Stimulated activated CD4-positive, alpha-beta T cell treated with anti-CD3 and anti-CD28 coated beads, Interleukin-4, amount 100 ng/mL, for 4 hours (primary cell): ENCODE results near the gene PPARA.
"Not testable (repeated sequence)": the region's sequence is repeated elsewhere in the genome, so short reads cannot be mapped to it uniquely, and the experiment has no call there.

Experiments
- DNase-seq, 2 experiments: peaks; one replicate each; pipeline ENCODE4 v3.0.0-alpha.2; 2020

Gene PPARA

DNA sequence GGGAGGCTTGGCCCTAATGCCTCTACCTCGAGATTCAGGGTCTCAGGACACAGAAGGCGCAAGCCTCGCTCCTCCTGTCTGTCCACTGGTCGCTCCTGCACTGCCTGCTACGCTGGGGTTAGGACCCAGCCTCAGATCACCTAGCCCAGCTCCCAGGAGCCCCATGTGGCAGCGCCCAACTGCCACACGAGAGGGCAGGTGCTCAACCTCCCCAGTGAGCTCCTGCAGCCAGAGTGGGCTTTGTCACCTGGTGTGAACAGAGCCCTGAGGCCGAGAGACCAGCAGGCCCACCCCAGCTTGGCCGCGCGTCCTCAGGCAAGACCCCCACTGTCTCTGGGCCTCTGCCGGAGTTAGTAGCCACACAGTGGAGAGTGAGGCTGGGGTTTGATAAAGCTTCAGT is 21.7 kb upstream of the PPARA start:
- DNase-seq, result no peak

DNA sequence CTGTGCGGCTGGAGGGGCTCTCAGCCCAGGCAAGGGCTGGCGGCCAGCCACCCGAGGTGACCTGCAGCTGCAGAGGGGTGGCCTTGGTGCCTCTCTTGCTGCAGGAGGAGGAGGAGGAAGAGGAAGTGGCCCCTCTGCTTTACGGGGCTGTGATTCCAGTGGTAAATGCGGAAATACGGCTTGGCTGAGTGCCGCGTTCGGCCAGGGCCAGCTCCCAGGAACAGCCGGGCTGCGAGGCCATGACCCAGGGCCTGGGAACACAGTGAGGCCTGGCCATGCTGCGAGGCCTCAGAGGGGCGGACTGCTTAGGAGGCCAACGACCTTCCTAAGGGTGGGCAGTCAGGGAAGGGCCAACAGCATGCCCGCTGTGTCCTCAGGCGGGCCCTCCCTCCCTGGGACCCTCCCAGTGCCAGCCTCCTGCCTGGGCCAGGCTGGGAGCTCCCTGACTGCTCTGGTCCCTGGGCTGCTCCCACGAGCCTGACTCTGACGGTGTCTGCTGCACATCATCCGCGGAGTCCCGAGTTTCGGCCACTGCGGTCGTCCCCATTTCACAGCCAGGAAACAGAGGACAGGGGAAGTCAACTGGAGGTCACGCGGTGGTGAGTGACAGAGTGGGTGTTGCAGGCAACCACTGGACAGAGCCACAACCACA is 20.8 kb upstream of the PPARA start:
- no peak for DNase-seq

DNA sequence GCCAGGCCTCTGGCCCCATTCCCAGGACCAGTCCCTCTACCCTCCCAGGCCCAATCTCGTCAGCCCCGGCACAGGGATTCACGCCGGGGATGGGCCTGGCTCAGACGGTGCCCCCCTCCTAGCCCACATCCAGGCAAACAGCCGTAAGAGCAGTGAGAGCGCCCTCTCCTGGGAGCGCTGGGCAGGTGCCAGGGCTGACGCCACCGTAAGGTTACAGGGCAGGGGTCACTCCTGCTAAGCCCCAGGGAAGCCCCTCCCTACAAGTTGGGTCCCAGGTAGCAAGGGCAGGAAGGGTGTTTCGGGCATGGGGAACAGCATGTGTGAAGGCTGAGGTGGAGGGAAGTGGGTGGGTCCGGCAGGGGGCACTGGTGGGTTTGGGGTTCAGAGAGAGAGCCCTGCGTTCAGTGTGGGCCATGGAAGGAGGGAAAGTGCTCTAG is 19.2 kb upstream of the PPARA start:
- DNase-seq, result no peak

DNA sequence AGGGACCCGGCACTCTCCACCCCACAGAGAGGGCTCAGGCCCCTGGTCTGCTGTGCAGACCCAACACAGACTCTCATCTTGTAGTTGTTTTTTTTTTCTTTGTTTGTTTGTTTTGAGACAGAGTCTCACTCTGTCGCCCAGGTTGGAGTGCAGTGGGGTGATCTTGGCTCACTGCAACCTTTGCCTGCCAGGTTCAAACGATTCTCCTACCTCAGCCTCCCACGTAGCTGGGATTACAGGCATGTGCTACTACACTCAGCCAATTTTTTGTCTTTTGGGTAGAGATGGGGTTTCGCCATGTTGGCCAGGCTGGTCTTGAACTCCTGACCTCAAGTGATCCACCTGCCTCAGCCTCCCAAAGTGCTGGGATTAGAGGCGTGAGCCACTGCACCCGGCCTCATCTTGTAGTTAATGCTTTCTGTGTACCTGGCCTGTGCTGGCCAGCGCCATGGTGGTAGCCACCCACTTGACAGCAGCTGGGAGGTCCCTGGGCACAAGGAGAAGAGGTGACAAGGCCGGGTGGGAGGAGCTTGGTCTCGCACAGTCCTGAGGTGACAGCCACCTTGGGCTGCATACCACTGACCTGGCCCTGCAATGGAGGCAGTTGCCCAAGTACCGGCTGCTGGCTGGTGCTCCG is 18.0 kb upstream of the PPARA start:
- DNase-seq, result not testable (repeated sequence)

DNA sequence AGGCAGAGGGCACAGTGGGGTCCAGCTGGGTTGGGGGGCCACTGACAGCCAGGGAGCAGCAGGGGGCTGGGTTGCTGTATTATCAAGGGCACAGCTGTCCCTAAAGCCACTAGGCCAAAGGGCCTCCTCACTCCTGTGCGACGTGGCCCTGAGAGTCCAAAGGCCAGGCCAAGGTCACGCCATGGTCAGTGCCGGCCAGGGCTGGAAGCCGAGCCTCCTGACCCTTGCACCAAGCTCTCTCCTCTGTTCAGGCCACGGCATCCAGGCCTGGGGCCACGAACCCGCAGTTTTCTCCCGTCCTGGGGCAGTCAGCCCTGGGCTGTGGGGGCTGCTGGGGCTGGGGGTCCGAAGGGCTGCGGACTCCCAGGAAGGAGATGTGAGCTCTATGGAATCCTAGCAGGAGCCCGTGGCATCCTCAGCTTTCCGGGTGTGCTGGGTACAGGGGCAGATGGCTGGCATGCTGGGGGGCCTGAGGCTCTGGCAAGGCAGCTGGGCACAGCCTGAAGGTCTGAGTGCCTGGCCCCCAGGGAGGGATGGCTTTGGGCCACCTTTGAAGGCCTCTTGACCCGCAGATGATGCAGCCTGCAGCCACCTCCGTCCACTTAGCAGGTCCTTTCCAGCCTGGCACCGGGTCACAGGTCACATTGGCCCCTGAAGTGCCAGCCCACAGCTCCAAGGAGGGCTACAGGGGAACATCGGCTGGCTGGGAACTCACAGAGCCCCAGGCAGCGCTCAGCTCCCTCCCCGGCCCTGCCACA is 17.3 kb upstream of the PPARA start:
- DNase-seq, result no peak

DNA sequence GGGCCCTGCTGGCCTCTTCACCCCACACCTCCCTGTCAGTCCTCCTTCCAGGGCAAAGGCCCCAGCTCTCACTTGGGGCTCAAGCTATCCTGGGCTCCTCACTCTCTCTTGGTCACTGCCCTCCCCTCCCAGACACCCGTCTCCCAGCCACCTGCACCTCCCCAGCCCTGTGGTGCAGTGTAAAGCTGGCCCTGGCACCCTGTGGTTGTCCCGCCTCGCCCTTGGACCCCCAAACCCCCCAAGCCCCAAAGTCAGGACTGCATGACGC is 16.8 kb upstream of the PPARA start:
- DNase-seq, result no peak

DNA sequence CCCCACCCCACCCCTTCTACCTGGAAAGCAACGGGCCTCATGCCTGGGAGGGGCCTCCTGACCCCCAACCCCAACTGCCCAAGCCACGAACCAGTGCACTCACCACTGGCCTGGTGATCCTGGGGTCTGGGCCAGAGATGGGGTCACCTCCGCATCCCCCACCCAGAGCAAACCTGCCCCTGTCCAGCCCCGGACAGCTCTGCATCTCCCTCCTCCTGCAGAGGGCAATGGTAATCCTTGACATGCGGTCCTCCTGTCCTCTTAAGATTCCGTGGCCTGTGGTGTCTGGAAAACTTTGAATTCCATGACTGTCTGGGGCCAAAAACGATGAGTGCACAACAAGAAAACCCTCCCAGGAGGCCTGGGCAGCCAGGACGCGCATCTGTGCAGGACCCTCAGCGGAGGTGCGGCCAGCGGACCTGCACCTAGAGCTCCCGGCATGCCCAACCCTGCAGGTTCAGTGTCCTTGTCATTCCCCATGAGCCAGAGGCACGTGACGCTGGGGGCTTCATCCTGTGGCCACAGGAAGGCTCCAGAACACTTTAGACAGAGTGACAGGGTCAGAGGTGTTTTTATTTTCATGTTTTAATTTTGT is 16.1 kb upstream of the PPARA start:
- no peak for DNase-seq

DNA sequence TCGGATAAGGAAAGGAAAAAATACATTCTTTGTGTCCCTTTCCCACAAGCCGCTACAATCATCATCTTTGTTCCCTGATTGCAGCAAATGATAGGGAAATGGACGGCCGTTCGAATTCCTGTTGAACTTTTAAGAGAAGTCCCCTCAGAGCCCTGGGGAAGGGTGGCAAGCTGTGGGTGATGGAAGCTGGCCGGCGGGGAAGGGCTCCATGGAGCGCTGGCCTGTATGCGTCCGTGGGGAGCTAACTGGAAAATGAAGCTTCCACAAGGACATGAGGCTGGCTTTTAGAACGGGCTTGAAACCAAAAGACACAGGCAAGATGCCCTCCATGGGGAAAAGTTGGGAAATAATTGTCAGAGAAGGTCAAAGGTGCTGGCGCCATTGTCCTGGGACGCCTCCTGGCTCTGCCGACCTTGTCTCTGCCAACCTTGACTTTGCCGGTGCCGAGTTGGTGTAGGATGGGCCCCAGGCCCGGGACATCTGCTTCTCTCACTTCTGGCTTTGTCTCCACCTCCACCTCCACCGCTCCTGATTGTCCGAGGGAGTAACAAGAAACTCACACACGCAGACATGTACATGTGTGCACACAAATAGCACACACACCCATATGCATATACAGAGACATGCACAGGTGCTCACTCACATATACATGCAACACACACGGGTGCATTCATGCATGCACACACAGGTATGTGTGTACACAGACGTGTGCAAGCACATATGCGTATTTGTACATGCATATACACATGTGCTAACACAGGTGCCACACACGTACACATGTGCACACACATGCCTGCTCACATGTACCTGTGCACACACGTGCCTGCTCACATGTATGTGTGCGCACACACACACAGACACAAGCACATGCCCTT is 14.5 kb upstream of the PPARA start:
- DNase-seq, result no peak

DNA sequence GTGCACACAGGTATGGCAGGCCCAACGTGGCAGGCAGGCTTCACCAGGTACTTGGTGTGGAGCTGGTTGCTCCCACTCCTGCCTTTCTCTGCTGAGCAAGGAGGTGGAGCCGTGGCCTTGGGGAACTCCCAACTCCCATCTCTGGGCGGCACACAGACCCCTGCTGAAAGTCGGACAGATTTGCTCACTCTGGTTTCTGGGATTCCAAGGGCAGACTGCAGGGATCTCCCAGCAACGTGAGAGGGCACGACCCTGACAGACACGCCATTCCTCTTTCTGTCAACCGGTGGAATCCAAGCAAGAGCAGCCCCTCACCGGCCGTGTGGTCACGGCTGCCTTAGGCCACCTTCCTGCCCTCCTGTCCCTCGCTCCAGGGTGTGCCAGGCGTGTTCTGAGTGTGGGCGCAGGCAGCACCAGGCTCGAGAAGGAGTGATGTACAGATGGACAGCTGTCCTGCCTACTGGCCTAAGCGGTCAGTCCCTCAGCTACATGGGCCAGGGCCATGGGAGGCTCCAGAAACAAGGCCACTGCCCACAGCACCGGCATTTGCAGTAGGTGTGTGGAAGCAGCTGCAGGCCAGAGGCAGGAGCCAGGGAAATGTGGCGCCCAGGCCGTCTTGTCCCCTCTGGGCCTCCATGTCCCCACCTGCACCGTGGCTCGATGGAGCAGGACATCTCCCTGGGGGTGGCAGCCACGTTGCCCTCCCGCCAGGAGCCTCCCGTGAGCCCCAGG is 13.7 kb upstream of the PPARA start:
- no peak for DNase-seq

DNA sequence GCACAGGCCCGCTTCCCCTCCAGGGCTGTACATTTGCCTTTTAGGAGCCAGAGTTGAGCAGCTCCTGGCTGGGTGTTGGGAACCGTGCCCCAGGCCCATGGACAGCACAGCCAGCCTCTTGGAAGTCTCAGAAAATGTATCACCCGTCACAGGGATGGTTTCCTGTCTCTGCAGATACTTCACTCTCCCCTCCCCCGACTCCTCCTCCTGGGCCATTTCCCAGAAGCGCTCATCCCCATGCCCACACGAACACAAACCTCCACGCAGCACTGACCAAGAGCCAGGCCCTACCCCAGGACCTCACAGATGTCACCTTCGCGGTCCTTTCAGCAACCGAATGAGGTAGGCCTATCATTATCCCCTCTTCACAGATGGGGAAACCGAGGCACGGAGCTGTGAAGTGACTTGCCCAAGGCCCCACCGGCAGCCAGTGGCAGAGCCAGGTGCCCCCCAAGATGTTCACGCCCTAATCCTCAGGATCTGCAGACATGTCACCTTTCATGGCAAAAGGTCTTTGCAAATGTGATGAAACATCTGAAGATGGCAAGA is 13.0 kb upstream of the PPARA start:
- no peak for DNase-seq

DNA sequence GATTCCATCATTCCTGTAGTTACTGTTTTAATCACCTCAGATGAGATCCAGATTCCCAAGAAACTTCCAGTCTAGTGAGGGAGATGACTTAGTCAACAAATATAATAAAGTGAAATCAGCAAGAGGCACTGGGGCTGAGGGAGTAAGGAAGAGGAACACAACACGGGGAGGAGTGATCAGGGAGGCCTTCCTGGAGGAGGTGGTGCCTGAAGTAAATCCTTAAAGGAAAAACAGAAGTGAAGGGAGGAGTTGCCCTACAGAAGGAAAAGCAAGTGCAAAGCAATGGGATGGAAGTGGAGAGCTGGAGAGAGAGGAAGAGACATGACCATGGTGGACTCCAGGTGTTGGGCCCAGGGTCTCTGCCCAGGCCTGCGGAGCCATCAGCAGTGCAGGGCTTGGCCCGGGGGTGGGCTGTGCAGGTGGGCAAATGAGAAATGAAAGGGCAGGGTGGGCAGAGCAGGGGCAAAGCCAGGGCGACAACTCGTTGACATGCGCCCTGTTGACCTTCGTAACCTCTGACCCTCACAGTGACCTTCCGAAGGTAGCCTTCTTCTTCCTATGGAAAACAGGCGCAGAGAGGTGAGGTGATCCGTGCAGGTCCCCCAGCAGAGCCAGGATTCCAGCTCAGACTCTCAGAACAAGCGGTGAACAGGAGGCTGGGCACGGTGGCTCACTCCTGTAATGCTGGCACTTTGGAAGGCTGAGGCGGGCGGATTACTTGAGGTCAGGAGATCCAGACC is 12.1 kb upstream of the PPARA start:
- no peak for DNase-seq

DNA sequence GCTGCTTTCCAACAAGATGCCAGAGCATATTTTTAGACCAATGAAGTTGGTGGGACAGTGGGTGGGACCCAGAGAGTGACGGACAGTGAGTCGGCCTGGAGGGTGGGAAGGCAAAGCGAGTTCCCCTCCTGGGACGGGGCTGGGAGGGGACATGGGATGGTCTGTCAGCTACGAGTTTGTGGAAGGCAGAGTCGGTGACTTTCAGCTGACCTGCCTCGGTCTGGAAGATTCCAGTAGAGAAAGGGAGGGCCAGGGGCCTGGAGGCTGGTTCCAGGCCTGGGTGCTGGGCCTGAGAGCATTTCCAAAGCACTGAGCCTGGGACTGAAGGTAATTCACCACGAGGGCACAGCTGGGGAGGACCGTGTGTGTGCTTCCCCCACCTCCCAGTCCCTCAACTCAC is 10.9 kb upstream of the PPARA start:
- not testable (repeated sequence) for DNase-seq

DNA sequence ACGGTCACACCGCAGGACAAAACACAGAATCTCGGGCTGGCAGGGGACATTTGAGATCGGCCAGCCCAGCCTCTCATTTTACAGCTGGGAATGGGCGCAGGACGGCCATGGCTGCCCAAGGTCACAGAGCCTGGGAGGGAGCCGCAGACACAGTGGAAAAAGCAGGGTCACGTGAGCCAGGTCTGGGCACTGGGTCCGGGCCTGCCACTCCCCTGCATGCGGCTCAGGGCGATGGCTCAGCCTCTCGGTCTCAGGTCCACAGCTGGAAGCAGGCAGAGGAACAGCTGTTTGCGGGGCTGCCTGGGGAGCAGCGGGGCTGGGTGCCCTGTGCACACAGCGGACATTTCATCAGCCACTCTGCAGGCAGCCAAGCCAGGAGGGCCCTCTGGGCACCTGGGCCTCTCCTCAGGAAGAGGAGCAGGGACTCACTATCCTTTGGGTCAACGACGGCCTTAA is 10.4 kb upstream of the PPARA start:
- DNase-seq, result no peak

DNA sequence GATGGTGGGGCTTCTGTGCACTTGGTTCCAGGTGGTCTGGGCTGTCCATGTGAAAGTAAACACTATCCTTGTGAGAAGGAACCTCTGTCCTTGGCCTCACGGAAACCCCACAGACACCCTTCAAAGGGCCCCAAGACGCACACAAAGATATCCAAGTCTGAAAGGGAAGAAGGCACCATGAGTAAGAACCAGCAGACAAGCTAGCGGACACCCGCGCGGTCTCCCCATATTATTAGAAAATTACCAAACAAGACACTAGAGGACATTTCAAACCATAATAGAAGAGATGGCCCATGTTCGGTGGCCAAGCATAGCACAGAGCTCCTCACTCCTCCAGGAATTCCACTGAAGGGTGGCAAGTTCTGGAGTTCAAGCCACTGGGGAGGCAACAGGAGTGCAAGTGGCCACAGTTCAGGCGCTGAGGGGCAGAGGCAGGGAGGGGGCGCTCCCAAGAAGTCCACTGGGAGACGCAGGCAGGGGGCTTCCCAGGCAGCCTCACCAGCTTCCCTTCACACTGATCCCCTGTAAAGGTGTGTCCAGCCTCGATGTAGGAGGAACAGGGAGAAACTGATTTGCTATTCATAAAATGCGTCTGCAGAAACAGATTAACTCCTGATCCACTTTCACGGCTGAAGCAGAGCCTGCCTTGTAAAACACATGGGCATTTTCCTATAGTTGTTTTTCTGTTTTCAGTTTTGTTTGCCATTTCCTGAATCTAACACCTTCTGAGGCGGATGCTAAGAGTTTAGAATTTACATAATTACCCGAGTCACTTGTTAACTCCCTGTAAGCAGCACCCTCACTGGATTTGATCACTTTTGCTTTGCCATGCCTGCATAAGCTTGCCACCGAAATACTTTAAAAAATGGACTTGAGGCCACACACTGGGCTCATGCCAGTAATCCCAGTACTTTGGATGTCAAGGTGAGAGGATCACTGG is 9.1 kb upstream of the PPARA start:
- DNase-seq, result no peak

DNA sequence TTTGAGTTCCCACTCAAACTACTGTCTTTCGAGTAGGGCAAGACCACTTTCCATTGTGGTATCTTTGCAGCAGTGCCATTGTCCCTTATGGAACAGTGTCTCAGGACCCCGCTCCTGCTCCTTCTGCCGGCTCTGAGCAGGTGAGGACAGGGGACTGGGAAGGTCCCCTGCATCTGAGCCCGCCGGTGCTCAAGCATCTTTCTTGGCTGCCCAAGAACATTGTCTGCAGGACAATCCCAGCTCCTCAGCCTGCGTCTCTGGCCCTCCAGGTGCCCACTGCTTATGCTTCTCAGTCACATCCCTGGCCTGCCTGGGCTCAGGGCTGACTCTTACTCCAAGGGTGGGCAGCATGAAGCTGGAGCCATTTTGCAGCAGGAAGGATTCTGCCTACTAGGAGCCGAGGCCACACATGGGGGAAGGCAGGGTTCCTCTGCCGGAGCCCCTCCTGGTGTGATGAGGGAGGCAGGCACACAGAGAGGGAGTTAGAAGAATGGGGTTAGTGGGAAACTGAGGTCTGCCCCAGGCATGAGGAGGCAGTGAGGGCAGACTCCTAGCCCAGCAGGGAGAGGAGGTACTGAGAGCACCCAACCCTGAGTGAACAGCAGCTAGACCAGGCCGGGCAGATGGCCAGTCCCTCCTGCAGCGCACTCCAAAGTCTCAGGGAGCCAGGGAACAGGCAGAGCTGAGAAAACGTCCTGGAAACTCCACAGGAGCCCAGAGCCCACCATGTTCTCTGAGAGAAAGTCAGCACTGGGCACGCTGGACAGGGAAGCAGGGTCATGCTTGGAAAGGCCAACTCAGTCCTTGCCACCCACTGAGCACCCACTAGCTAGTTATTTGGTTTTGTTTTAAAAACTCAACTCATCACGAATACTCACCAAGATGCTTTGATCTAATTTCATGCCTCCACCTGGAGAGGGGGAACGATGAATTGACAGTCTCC is 7.5 kb upstream of the PPARA start:
- no peak for DNase-seq

DNA sequence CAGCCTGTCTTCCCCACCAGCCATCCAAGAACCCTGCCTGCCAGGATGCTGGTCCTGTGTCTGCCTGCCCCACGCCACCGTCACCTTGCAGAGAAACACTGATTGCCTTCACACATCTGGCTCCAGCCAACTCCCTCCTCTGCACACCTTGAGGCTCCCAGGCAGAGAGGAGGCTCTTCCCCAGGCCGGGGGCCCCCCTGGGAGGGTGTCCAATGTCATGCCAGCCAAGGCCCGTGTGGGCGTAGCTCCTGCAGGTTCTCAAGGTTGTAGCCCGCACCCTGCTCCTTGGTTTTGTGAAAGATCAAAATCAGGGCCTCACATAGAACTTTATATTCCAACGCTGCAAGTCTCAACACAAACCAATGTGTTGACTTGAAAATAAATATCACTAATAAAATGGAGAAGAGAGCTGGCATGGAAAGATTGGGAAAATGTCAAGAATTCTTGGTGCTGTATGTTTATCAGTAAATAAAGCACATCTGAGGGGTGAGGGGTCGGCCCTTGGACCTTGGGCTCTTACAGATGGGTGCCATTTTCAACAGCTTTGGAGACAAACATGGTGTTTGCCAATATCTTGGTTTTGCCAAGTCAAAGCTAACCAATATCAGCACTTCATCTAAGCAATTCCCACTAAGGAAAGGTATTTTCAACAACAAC is 6.7 kb upstream of the PPARA start:
- DNase-seq, result no peak

DNA sequence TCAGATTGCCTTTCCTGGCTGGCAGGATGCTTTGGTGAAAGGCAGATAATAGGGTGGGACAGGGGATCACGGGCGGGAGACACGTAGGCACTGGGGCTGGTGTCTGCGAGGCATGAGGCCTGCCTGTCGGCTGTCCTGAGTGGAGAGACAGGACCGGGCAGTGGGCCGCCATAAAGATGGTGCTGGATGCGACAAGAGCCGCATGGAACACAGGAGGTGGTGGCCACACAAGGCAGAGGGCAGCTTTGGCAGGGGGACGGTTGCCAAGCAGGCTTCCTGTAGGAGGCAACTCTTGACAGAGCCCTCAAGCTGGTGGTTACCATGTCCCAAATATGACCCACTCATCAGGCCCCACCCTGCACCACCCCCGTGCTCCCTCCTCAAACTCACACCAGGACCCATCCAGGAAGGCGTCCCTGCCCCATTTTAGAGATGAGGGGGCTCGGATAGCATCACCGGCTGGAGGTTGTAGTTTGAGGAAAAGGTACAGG is 4.9 kb upstream of the PPARA start:
- no peak for DNase-seq

DNA sequence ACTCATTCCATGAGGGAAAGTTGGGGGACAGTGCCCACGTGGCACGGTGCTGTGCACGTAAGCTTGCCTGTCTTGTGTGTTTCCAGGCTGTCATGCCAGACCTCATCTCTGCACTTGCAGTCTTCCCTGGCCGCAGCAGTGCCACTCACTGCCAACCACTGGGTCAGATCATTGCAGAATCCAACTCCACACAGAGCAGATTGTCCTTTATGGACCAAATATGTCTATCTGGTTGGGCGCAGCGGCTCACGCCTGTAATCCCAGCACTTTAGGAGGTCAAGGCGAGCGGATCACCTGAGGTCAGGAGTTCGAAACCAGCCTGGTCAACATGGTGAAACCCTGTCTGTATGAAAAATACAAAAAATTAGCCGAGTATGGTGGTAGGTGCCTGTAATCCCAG is 4.4 kb upstream of the PPARA start:
- DNase-seq, result no peak
